ENCODE results near the gene MTRF1L. TPM values are rescaled to one million over a fixed set of nuclear protein-coding genes. Genes with fewer than 3 reads are reported as not detected.

MTRF1L gene, protein sequence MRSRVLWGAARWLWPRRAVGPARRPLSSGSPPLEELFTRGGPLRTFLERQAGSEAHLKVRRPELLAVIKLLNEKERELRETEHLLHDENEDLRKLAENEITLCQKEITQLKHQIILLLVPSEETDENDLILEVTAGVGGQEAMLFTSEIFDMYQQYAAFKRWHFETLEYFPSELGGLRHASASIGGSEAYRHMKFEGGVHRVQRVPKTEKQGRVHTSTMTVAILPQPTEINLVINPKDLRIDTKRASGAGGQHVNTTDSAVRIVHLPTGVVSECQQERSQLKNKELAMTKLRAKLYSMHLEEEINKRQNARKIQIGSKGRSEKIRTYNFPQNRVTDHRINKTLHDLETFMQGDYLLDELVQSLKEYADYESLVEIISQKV
- total RNA-seq: 10 to 100 TPM; 21.0 to 25.3 TPM

DNA sequence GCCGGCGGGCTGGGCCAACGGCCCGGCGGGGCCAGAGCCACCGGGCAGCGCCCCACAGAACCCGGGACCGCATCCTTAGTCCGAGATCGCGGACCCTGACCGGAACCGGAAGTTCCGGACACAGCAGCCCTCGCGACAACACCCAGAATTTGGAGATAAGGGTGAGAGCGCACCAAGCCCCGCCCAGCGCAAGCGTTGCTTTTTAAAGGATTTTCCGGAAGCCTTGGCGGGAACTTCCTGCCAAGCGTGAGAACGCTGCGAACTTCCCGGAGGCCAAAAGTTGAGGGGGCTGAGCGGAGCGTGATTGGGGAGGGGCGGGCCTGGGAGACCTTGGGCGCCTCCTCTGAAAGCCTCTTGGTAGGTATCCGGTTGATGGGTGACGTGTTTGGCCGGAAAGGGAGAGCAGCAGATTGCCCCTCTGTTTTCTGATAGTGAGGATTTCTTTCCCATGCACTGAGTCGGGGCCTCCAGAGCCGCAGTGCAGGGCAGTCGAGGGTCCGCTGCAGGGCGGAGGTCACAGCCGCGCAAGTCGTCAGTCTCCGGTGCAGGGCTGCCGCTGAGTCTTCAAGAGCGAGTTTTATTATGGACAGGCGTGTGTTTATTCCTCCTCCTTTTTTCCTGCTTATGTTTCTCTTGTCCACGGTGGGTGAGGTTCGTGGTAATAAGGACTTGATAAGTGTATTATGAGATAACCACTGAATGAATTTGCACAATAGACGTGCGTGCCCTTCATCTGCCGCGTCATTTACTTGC lies at the start of gene MTRF1L:
MTRF1L (minus strand) TSS at position 97 of the 753 bp plus-strand sequence; CDS start at position 73, 24 bp downstream.

DNA sequence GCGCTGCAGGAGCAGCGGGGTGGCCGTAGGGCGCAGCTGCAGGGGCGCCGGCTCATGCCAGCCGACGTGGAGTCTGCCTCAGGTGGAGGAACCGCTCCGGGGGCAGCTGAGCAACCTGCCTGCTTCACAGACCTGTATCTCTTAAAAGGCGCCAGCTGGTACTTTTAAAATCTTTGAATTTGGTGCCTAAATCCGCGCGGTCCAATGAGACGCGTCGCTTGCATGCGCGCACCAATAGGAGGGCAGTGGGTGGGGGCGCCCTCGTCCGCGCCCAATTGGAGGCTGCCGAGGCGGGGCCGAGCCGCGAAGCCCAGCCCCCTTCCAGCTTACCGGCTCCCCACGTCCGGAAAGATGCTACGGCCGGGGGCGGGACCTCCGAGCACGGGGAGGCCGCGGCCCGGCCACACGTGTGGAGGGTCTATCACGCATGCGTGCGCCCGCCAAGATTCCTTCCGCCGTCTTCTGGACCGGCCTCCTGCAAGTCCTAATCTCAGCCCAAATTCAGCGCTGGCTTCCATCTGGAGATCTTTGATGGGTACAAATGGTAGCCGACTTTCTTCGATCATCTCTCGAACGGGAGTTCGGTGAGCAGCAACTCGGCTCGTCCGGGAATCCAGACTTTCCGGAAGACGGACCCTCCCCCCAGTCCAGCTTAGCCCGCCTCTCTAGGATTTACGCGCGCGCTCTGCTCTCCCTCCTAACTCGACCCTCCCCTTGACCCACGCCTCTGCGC lies 19.4 kb downstream of the MTRF1L start, which contains the start of gene FBXO5:
FBXO5 (minus strand) TSS at position 138 of the 733 bp plus-strand sequence; CDS start at position 56, 82 bp downstream.

Small RNAs within 50 kb of the gene (small RNA-seq; reads per million reads assigned to genes)
- gene AL080276.1: 0 reads per million in 2 donors

Other genes starting within 250 kb of the MTRF1L start
- 10 to 100 TPM; 11.0 to 31.0 TPM for gene FBXO5, start 19.7 kb downstream of the MTRF1L start, total RNA-seq
- gene RGS17, start 128.6 kb upstream of the MTRF1L start, total RNA-seq: 1 to 10 TPM; 2.8 to 5.7 TPM